Mesendoderm (in vitro differentiated cells): Measurements from ENCODE around the gene SSBP3.

Source experiments
- DNase-seq: peaks from one replicate; pipeline ENCODE4 v3.0.0; 2013
- H2AK5ac ChIP-seq: 2 replicates; pipeline ENCODE4 v1.6.1; 2013; ENCODE audit warnings: low read length, inconsistent platforms
- H2BK120ac ChIP-seq: 2 replicates; pipeline ENCODE4 v1.6.1; 2013; ENCODE audit warnings: low read depth, mild to moderate bottlenecking, low read length, moderate library complexity, mixed read lengths
- H2BK15ac ChIP-seq: replicated peaks from 2 replicates; pipeline ENCODE4 v1.6.1; 2013; ENCODE audit warnings: low read depth, mild to moderate bottlenecking, moderate library complexity
- H2BK5ac ChIP-seq: 2 replicates; pipeline ENCODE4 v1.6.1; 2013; ENCODE audit warnings: low read length, inconsistent platforms
- H3K18ac ChIP-seq: 2 replicates; pipeline ENCODE4 v1.6.1; 2013; ENCODE audit warnings: mild to moderate bottlenecking, low read length, mixed read lengths
- H3K23ac ChIP-seq: one replicate; pipeline ENCODE4 v1.6.1; 2013; ENCODE audit warnings: low read length
- H3K27ac ChIP-seq: 2 replicates; pipeline ENCODE4 v1.5.1; 2013; ENCODE audit warnings: low read depth, mild to moderate bottlenecking, inconsistent platforms, low read length, moderate library complexity
- H3K27me3 ChIP-seq: 2 replicates; pipeline ENCODE4 v1.6.1; 2013; ENCODE audit warnings: low read length, control low read depth, mild to moderate bottlenecking, inconsistent platforms; ENCODE audit not compliant: insufficient read depth, poor library complexity
- H3K36me3 ChIP-seq: 2 replicates; pipeline ENCODE4 v1.6.1; 2013; ENCODE audit warnings: low read length, inconsistent platforms; ENCODE audit not compliant: control insufficient read depth, insufficient read depth
- H3K4ac ChIP-seq: one replicate; pipeline ENCODE4 v1.6.1; 2013; ENCODE audit warnings: low read depth, mild to moderate bottlenecking, low read length, moderate library complexity
- H3K4me1 ChIP-seq: 2 replicates; pipeline ENCODE4 v1.6.1; 2013; ENCODE audit warnings: low read depth, low read length, inconsistent platforms; ENCODE audit not compliant: control insufficient read depth
- H3K4me2 ChIP-seq: 2 replicates; pipeline ENCODE4 v1.6.1; 2013; ENCODE audit warnings: low read length
- H3K4me3 ChIP-seq: 2 replicates; pipeline ENCODE4 v1.5.1; 2013; ENCODE audit warnings: mild to moderate bottlenecking, low read length
- H3K56ac ChIP-seq: one replicate; pipeline ENCODE4 v1.6.1; 2013; ENCODE audit warnings: low read length
- H3K79me1 ChIP-seq: 2 replicates; pipeline ENCODE4 v1.6.1; 2013; ENCODE audit warnings: low read length, inconsistent platforms
- H3K79me2 ChIP-seq: 2 replicates; pipeline ENCODE4 v1.6.1; 2013; ENCODE audit warnings: mild to moderate bottlenecking, low read length; ENCODE audit not compliant: control insufficient read depth, insufficient read depth
- H3K9ac ChIP-seq: 2 replicates; pipeline ENCODE4 v1.6.1; 2013; ENCODE audit warnings: low read length, inconsistent platforms
- H4K5ac ChIP-seq: one replicate; pipeline ENCODE4 v1.6.1; 2013; ENCODE audit warnings: low read length
- H4K8ac ChIP-seq: one replicate; pipeline ENCODE4 v1.6.1; 2013; ENCODE audit warnings: low read depth, mild to moderate bottlenecking, control low read depth, low read length, moderate library complexity
- WGBS: extraction: QIAGEN DNeasy Blood & Tissue Kit; methylation state at CpG from one replicate; pipeline ENCODE4 v1.1.7; 2013; ENCODE audit warnings: low lambda C conversion rate, missing lambda C conversion rate; ENCODE audit not compliant: insufficient coverage; ENCODE audit errors: extremely low coverage; 5-methylcytosine and 5-hydroxymethylcytosine counted together

SSBP3 gene

DNA sequence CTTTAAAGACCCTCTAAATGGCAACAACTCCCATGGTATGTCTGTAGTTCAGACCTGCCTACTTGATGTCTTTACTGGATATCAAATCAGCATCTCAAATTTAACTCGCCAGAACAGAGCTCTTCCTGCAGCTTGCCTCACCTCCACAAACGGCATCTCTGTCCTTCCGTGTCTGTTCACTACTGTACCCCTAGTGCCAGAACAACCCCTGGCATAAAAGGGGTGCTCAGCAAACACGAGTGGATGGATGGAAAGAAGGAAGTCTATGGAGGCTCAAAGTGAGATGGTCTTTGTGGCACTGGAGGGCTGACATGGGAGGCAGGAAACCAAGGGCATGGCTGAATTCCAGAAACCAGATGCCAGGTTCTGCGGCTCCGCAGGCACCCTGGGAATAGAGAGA, 183.5 kb downstream of the SSBP3 start:
- no peak overlapping the region for H3K27ac ChIP-seq
- H3K4me2 ChIP-seq = no peak overlapping the region
- H3K23ac ChIP-seq = no peak overlapping the region
- H3K79me2 ChIP-seq = no peaks in the 10 kb centered on the region
- no peaks in the 10 kb centered on the region for H3K4me1 ChIP-seq
- no peak overlapping the region for H2AK5ac ChIP-seq
- no peak overlapping the region for H4K8ac ChIP-seq
- no peak overlapping the region for H3K4ac ChIP-seq
- H4K5ac ChIP-seq = no peak overlapping the region
- H2BK15ac ChIP-seq = no peak overlapping the region
- DNase-seq = no peak
- no peaks in the 10 kb centered on the region for H3K79me1 ChIP-seq
- H2BK120ac ChIP-seq = no peak overlapping the region
- H3K9ac ChIP-seq = no peak overlapping the region
- H3K27me3 ChIP-seq = no peaks in the 10 kb centered on the region
- WGBS = no CpG with 5 or more reads among the region's 6 CpGs
- H2BK5ac ChIP-seq = no peak overlapping the region
- no peak overlapping the region for H3K56ac ChIP-seq
- peaks cover 2% of the 10 kb centered on the region for H3K36me3 ChIP-seq
- H3K4me3 ChIP-seq = no peak overlapping the region
- no peak overlapping the region for H3K18ac ChIP-seq

DNA sequence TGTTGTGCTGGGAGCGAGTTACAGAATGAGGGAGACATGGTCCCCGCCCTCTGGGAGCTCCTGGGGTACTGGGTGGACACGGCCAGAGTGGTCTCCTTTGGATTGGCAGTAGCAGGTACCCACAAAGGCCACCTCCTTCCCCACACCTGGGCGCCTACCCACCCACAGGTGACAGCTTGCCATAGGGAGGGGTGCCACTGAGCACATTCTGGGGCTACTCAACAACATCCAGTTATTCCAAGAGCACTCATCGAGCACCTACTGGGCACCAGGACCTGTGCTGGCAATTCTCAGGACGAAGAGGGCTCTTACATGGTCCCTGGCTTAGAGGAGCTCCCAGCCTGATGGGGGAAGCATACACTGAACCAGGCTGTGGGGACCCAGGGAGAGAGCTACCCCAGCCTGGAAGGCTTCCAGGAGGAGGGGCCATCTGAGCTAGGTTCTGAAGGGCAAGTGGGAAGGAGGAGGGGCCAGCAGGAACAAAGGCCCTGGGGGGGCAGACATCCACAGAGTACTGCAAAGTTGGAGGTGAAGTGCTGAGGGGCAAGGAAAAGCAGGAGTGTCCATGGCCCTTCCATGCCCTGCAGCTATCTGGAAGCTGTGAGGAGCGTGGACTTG, 184.2 kb downstream of the SSBP3 start:
- H2AK5ac ChIP-seq = no peak overlapping the region
- no peak overlapping the region for H3K9ac ChIP-seq
- H2BK15ac ChIP-seq = no peak overlapping the region
- no peaks in the 10 kb centered on the region for H3K4me1 ChIP-seq
- no peak overlapping the region for H2BK120ac ChIP-seq
- DNase-seq = no peak
- H4K8ac ChIP-seq = no peak overlapping the region
- peaks cover 4% of the 10 kb centered on the region for H3K36me3 ChIP-seq
- no peak overlapping the region for H2BK5ac ChIP-seq
- H3K27me3 ChIP-seq = no peaks in the 10 kb centered on the region
- H3K4ac ChIP-seq = no peak overlapping the region
- no peak overlapping the region for H3K4me3 ChIP-seq
- H4K5ac ChIP-seq = no peak overlapping the region
- H3K79me1 ChIP-seq = no peaks in the 10 kb centered on the region
- no peak overlapping the region for H3K27ac ChIP-seq
- H3K23ac ChIP-seq = no peak overlapping the region
- H3K4me2 ChIP-seq = no peak overlapping the region
- WGBS = no CpG with 5 or more reads among the region's 7 CpGs
- no peak overlapping the region for H3K18ac ChIP-seq
- no peak overlapping the region for H3K56ac ChIP-seq
- no peaks in the 10 kb centered on the region for H3K79me2 ChIP-seq

DNA sequence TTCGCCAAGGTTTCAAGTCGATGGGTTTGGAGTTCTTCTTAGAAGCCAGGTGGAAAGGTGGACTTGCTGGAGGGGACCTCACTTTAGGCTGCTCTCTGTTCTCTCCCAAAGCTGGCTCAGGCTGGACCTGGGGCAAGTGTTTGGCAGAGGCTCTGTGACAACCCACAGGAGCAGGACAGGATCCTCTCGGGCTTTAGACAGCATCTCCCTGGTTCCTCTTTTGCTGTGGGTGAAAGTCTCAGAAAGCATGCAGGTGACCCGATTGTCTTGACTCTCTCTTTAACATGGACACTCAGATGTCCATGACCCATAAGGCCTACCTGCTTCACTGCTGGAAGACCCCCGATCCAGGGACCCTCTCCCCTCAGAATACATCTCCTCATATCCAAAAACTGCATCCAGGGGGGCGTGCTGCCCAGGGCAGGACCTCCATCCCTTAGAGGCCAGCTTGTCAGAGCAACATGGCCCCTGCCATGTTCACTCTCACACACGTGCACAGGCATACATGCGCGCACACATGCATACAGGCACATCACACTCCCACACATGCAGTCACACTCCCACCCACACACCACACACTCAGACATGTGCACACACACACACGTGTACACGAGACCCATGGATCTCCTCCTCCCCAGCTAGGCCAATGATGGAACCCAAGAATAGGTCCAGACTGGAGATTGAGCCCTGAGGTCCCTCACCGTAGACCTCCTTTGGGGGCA, 184.9 kb downstream of the SSBP3 start:
- H2BK15ac ChIP-seq = no peak overlapping the region
- no peak overlapping the region for H3K4me3 ChIP-seq
- H2AK5ac ChIP-seq = no peak overlapping the region
- H3K23ac ChIP-seq = no peak overlapping the region
- no peak overlapping the region for H3K4me2 ChIP-seq
- H3K56ac ChIP-seq = no peak overlapping the region
- H3K4me1 ChIP-seq = no peaks in the 10 kb centered on the region
- H3K4ac ChIP-seq = no peak overlapping the region
- H3K36me3 ChIP-seq = peaks cover 8% of the 10 kb centered on the region
- no CpG with 5 or more reads among the region's 12 CpGs for WGBS
- H2BK120ac ChIP-seq = no peak overlapping the region
- H3K79me2 ChIP-seq = no peaks in the 10 kb centered on the region
- H4K8ac ChIP-seq = no peak overlapping the region
- H3K79me1 ChIP-seq = no peaks in the 10 kb centered on the region
- no peak overlapping the region for H3K9ac ChIP-seq
- DNase-seq = no peak
- no peak overlapping the region for H3K18ac ChIP-seq
- H3K27ac ChIP-seq = no peak overlapping the region
- H3K27me3 ChIP-seq = no peaks in the 10 kb centered on the region
- no peak overlapping the region for H4K5ac ChIP-seq
- H2BK5ac ChIP-seq = no peak overlapping the region

DNA sequence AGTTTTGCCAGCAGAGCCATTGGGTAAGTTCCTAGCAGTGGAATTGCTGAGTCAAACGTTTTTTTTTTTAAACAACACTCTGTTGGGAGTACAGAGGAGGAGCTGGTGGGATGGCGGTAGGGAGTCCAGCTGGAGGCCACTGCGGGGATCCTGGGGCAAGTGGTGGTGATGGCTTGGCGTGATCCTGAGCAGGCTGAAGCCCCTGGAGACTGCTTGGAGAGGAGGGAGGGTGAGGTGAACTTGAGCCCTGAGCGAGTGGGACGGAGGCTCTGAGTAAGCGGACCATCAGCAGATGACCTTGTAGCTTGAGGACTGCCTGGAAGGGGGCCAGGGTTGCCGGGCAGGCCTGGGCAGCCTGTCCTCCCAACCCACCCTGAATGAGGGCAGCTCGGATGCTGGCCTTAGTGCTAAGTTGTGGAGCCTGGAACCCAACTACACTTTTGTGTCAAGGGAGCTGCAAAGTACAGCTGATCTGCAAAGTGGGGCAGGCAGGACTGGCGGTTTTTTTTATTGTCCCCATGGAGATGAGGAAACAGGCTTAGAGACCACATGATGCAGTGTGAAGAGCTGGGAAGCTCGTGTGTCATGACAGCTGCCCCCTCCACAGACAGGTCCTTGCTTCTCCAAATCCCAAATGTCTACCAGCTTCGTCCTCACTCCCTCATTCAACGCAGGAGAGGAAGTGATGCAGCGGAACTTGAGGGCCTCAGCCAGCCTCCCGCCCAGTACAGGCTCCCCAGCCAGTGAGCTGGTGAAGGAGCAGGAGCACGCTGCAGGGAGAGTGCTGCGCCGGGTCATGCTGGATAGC, 186.0 kb downstream of the SSBP3 start:
- no peaks in the 10 kb centered on the region for H3K27me3 ChIP-seq
- WGBS = no CpG with 5 or more reads among the region's 18 CpGs
- H3K4ac ChIP-seq = no peak overlapping the region
- no peak overlapping the region for H3K18ac ChIP-seq
- no peak overlapping the region for H2BK5ac ChIP-seq
- no peak overlapping the region for H2AK5ac ChIP-seq
- H2BK15ac ChIP-seq = no peak overlapping the region
- no peak overlapping the region for H3K27ac ChIP-seq
- no peak overlapping the region for H3K23ac ChIP-seq
- no peak overlapping the region for H3K4me2 ChIP-seq
- H3K56ac ChIP-seq = peak overlapping the region; percentile 34
- H2BK120ac ChIP-seq = no peak overlapping the region
- no peak overlapping the region for H3K9ac ChIP-seq
- H3K4me1 ChIP-seq = no peaks in the 10 kb centered on the region
- H4K5ac ChIP-seq = no peak overlapping the region
- H3K36me3 ChIP-seq = peaks cover 15% of the 10 kb centered on the region
- no peak overlapping the region for H4K8ac ChIP-seq
- H3K79me1 ChIP-seq = no peaks in the 10 kb centered on the region
- H3K79me2 ChIP-seq = no peaks in the 10 kb centered on the region
- peak; percentile 52 for DNase-seq
- H3K4me3 ChIP-seq = no peak overlapping the region

DNA sequence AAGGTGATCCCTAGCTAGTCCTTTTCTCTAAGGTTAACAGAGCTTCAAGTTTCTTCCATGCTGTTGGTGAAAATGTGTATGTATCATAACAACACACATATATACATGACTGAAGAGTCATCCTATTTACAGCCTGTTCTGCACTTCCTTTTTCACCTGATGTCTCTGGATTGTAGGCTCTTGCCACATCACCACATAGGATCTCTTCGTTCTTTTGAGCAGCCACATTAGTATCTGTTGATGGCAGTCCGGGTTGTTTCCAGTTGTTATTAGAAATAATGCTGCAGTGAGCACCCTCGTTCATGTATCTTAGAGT, 186.5 kb downstream of the SSBP3 start:
- Histone ChIP-seq H3K56ac (no peak overlapping the region), H2BK120ac (no peak overlapping the region), H3K36me3 (peaks cover 19% of the 10 kb centered on the region), H3K79me2 (no peaks in the 10 kb centered on the region), H3K9ac (no peak overlapping the region), H3K4me3 (no peak overlapping the region), H3K23ac (no peak overlapping the region), H4K8ac (no peak overlapping the region), H3K4me2 (no peak overlapping the region), H4K5ac (no peak overlapping the region), H2BK5ac (no peak overlapping the region), H3K27me3 (no peaks in the 10 kb centered on the region), H3K4ac (no peak overlapping the region), H3K79me1 (no peaks in the 10 kb centered on the region), H3K4me1 (no peaks in the 10 kb centered on the region), H3K18ac (no peak overlapping the region), H2AK5ac (no peak overlapping the region), H3K27ac (no peak overlapping the region), H2BK15ac (no peak overlapping the region)
- DNase-seq = no peak
- WGBS = no CpG with 5 or more reads among the region's 3 CpGs
